ENCODE measurements around the gene VAV3. TPM values are rescaled to one million over a fixed set of nuclear protein-coding genes. Genes with fewer than 3 reads are reported as not detected.

VAV3 gene
- total RNA-seq, 1 donor from 2014 or later, result 25.8 TPM

DNA sequence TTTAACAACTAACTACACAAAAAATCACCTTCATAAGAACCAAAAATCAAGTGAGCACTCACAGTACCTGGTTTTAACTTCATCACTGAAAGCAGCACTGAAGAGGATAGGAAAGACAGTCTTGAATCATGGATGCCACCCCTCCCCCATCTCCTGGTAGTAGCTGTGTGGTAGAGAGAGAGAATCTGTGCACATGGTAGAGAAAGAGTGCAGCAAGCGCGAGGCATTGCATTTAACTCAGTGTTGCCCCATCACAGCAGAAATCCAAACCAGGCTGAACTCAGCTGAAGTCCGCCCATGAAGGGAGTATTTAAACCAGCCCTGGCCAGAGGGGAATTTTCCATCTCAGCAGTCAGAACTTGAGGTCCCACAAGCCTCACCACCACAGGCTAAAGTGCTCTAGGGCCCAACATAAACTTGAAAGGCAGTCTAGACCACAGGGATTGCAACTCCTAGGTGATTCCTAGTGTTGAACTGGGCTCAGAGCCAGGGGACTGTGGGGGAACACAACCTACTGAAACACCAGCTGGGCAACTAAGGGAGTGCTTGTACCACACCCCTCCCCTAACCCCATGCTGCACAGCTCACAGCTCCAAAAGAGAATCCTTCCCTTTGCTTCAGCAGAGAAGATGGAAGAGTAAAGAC is 38.4 kb downstream of the VAV3 start:
- no peaks in the 10 kb centered on the region for H3K36me3 Mint-ChIP-seq (ENCODE audit: unreplicated experiment)
- H3K27me3 Mint-ChIP-seq (ENCODE audit: unreplicated experiment), result no peaks in the 10 kb centered on the region
- H3K27ac Mint-ChIP-seq (ENCODE audit: unreplicated experiment), result no peak overlapping the region
- TF ChIP-seq, protein P1, sequence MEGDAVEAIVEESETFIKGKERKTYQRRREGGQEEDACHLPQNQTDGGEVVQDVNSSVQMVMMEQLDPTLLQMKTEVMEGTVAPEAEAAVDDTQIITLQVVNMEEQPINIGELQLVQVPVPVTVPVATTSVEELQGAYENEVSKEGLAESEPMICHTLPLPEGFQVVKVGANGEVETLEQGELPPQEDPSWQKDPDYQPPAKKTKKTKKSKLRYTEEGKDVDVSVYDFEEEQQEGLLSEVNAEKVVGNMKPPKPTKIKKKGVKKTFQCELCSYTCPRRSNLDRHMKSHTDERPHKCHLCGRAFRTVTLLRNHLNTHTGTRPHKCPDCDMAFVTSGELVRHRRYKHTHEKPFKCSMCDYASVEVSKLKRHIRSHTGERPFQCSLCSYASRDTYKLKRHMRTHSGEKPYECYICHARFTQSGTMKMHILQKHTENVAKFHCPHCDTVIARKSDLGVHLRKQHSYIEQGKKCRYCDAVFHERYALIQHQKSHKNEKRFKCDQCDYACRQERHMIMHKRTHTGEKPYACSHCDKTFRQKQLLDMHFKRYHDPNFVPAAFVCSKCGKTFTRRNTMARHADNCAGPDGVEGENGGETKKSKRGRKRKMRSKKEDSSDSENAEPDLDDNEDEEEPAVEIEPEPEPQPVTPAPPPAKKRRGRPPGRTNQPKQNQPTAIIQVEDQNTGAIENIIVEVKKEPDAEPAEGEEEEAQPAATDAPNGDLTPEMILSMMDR (IDR thresholded peaks at IDR 0.05; ENCODE audit: partially characterized antibody, unreplicated experiment), result no peak
- no peaks in the 10 kb centered on the region for H3K9me3 Mint-ChIP-seq (ENCODE audit: unreplicated experiment)
- H3K4me3 Mint-ChIP-seq (ENCODE audit: unreplicated experiment), result no peak overlapping the region
- DNase-seq, result no peak
- H3K4me1 Mint-ChIP-seq (ENCODE audit: low read depth, unreplicated experiment), result no peaks in the 10 kb centered on the region

DNA sequence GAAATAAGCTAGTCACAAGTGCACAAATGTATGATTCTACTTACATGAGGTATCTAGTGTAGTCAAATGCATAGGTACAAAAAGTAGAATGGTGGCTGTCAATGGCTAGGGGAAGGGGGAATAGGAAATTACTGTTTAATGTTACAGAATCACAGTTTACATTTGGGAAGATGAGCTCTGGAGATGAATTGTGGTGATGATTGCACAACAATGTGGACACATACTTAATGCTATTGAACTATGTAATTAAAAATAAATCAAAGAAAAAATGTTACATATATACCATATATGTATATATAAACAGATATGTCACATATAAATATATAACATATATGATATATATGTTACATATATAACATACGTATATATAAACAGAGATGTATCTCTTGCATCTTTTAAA is 39.4 kb downstream of the VAV3 start:
- Mint-ChIP-seq H3K9me3 (ENCODE audit: unreplicated experiment) (no peaks in the 10 kb centered on the region), H3K27me3 (ENCODE audit: unreplicated experiment) (no peaks in the 10 kb centered on the region), H3K27ac (ENCODE audit: unreplicated experiment) (no peak overlapping the region), H3K4me3 (ENCODE audit: unreplicated experiment) (no peak overlapping the region), H3K4me1 (ENCODE audit: low read depth, unreplicated experiment) (no peaks in the 10 kb centered on the region), H3K36me3 (ENCODE audit: unreplicated experiment) (no peaks in the 10 kb centered on the region)
- TF ChIP-seq, protein P1 (IDR thresholded peaks at IDR 0.05; ENCODE audit: partially characterized antibody, unreplicated experiment), result no peak
- no peak for DNase-seq

DNA sequence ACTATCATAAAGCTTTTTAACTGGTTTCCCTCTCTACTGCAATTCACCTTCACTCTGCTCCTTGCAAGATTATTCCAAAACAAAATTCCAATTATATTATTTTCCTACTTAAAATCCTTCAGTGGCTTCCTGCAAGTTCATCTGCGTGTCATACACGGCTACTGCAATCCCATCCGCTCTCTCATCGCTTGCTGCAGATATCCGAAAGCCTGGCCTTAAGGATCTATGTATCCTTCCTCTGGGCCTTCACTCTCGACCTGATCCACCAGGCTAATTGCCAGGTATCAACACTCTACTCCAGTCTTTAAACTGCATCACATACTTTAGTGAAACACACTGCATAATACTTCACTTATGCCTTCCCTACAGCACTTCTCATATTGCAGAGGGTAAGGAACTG is 44.0 kb downstream of the VAV3 start:
- DNase-seq, result no peak
- Mint-ChIP-seq H3K36me3 (ENCODE audit: unreplicated experiment) (peaks cover 5% of the 10 kb centered on the region), H3K27ac (ENCODE audit: unreplicated experiment) (no peak overlapping the region), H3K4me1 (ENCODE audit: low read depth, unreplicated experiment) (no peaks in the 10 kb centered on the region), H3K4me3 (ENCODE audit: unreplicated experiment) (no peak overlapping the region), H3K27me3 (ENCODE audit: unreplicated experiment) (peaks cover 1% of the 10 kb centered on the region), H3K9me3 (ENCODE audit: unreplicated experiment) (no peaks in the 10 kb centered on the region)
- TF ChIP-seq, protein P1 (IDR thresholded peaks at IDR 0.05; ENCODE audit: partially characterized antibody, unreplicated experiment), result no peak

DNA sequence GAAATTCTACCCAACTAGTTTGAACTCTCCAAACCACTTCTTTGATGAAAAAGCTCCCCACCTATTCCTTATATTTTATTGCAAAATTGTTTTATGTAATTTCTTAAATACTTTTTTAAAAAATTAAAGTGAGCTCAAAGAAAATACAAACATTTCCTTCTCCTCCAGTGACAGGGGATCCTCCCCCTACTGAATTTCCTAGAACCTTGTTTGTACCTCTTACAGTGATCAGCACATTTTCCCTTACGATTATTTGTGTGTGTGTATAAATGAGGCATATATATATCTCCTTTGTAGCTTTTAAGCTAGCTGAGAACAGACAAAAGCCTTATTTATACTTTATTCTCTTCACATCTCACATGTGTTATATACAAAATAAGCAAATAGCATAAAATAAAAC is 44.4 kb downstream of the VAV3 start:
- Mint-ChIP-seq H3K27ac (ENCODE audit: unreplicated experiment) (no peak overlapping the region), H3K36me3 (ENCODE audit: unreplicated experiment) (peaks cover 5% of the 10 kb centered on the region), H3K27me3 (ENCODE audit: unreplicated experiment) (peaks cover 1% of the 10 kb centered on the region), H3K9me3 (ENCODE audit: unreplicated experiment) (no peaks in the 10 kb centered on the region), H3K4me3 (ENCODE audit: unreplicated experiment) (no peak overlapping the region), H3K4me1 (ENCODE audit: low read depth, unreplicated experiment) (no peaks in the 10 kb centered on the region)
- DNase-seq, result no peak
- TF ChIP-seq, protein P1 (IDR thresholded peaks at IDR 0.05; ENCODE audit: partially characterized antibody, unreplicated experiment), result no peak

DNA sequence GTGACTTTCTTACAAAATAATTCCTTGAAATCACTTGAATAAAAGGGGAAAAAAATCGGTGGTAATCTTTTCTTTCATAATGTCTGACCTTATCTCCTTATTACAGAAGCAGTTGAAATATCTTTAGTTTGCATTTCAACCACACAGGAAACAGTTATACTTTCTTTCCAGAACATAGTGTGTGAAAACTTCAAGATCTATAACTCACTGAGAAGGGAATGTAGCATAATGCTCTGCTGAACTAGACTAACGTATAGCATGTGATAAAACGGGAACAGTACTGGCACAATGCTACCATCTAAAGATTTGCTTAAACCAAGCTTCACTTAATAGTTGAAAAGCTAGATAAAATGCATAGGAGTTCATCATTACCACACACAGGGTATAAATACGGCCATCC is 45.0 kb downstream of the VAV3 start:
- H3K27ac Mint-ChIP-seq (ENCODE audit: unreplicated experiment), result no peak overlapping the region
- no peaks in the 10 kb centered on the region for H3K4me1 Mint-ChIP-seq (ENCODE audit: low read depth, unreplicated experiment)
- H3K4me3 Mint-ChIP-seq (ENCODE audit: unreplicated experiment), result no peak overlapping the region
- DNase-seq, result no peak
- H3K9me3 Mint-ChIP-seq (ENCODE audit: unreplicated experiment), result no peaks in the 10 kb centered on the region
- peaks cover 1% of the 10 kb centered on the region for H3K27me3 Mint-ChIP-seq (ENCODE audit: unreplicated experiment)
- TF ChIP-seq, protein P1 (IDR thresholded peaks at IDR 0.05; ENCODE audit: partially characterized antibody, unreplicated experiment), result no peak
- H3K36me3 Mint-ChIP-seq (ENCODE audit: unreplicated experiment), result peaks cover 5% of the 10 kb centered on the region
